OCI-LY7 (cell line): Measurements from ENCODE around the gene ANKDD1B. TPM values are rescaled to one million over a fixed set of nuclear protein-coding genes. Genes with fewer than 3 reads are reported as not detected.

Experiments
- BruUV-seq: library from RNA; stranded (reverse); fragments of 400-500 nt; replicated peaks from 2 replicates; lab custom pipeline; 2021; lab: Mats Ljungman, UMichigan
- CTCF ChIA-PET: fragments of 300-600 bp; sonication (Branson Sonifier 250); formaldehyde crosslinking; loops from one replicate; lab custom pipeline; 2022; ENCODE audit warnings: antibody characterized with exemption; ENCODE audit not compliant: unreplicated experiment; lab: Charles Lee
- POLR2A ChIA-PET: fragments of 300-600 bp; sonication (Branson Sonifier 250); formaldehyde crosslinking; loops from one replicate; lab custom pipeline; 2022; ENCODE audit warnings: antibody characterized with exemption; lab: Charles Lee
- DNase-seq: peaks from one replicate; pipeline ENCODE4 v3.0.0-alpha.2; 2015; ENCODE audit warnings: low spot score
- H2AFZ ChIP-seq: fragments of 200-600 bp; sonication (generic), shearing (Covaris generic); 2 replicates; pipeline ENCODE4 v1.6.1; 2014; ENCODE audit warnings: mild to moderate bottlenecking, antibody characterized with exemption, low read length, moderate library complexity
- H3K27ac ChIP-seq: fragments of 200-600 bp; sonication (generic); 2 replicates; pipeline ENCODE4 v1.5.1; 2014; ENCODE audit warnings: mixed run types, low read depth, mild to moderate bottlenecking, moderate library complexity, low read length, inconsistent platforms; ENCODE audit not compliant: poor library complexity, severe bottlenecking
- H3K36me3 ChIP-seq: fragments of 200-600 bp; sonication (generic); 2 replicates; pipeline ENCODE4 v1.6.1; 2014; ENCODE audit warnings: mild to moderate bottlenecking, antibody characterized with exemption, low read length, moderate library complexity, mixed read lengths; ENCODE audit not compliant: insufficient read depth
- H3K4me1 ChIP-seq: fragments of 200-600 bp; sonication (generic); 2 replicates; pipeline ENCODE4 v1.5.1; 2014; ENCODE audit warnings: mild to moderate bottlenecking, low read length; ENCODE audit not compliant: insufficient read depth, poor library complexity, severe bottlenecking
- H3K4me2 ChIP-seq: fragments of 200-600 bp; sonication (generic); 2 replicates; pipeline ENCODE4 v1.6.1; 2014; ENCODE audit warnings: mild to moderate bottlenecking, low read length
- H3K4me3 ChIP-seq: fragments of 200-600 bp; sonication (generic); 2 replicates; pipeline ENCODE4 v1.5.1; 2014; ENCODE audit warnings: mild to moderate bottlenecking, low read depth, low read length; ENCODE audit not compliant: poor library complexity, severe bottlenecking
- H3K79me2 ChIP-seq: fragments of 200-600 bp; sonication (generic); 2 replicates; pipeline ENCODE4 v1.6.1; 2016; ENCODE audit warnings: low read depth, mild to moderate bottlenecking, low read length, moderate library complexity, mixed read lengths; ENCODE audit not compliant: insufficient read depth
- H3K9me2 ChIP-seq: fragments of 200-600 bp; sonication (generic); 2 replicates; pipeline ENCODE4 v1.6.1; 2016; ENCODE audit warnings: mild to moderate bottlenecking, low read length, mixed read lengths; ENCODE audit not compliant: insufficient read depth
- H3K9me3 ChIP-seq: fragments of 200-600 bp; sonication (generic); 2 replicates; pipeline ENCODE4 v1.6.1; 2014; ENCODE audit warnings: mild to moderate bottlenecking, mixed run types, low read length, mixed read lengths
- H4K20me1 ChIP-seq: fragments of 200-600 bp; sonication (generic); 2 replicates; pipeline ENCODE4 v1.6.1; 2014; ENCODE audit warnings: mild to moderate bottlenecking, antibody characterized with exemption, low read length, moderate library complexity, mixed read lengths; ENCODE audit not compliant: insufficient read depth
- CTCF ChIP-seq: fragments of 200-600 bp; sonication (generic); conservative IDR thresholded peaks from 2 replicates; pipeline ENCODE4 v1.5.1; 2014; ENCODE audit warnings: mild to moderate bottlenecking, antibody characterized with exemption, low read length, moderate library complexity, mixed read lengths
- EZH2phosphoT487 ChIP-seq: fragments of 200-600 bp; sonication (generic); IDR thresholded peaks from 2 replicates; pipeline ENCODE4 v1.6.1; 2018; ENCODE audit warnings: low read depth, borderline replicate concordance, mild to moderate bottlenecking, mixed run types, antibody characterized with exemption, low read length, moderate library complexity, mixed read lengths
- intact Hi-C: fragments of 100-400 bp; cut with micrococcal nuclease; formaldehyde crosslinking; loops from one replicate; pipeline ENCODE4 v1.10.0; 2022; ENCODE audit not compliant: unreplicated experiment
- total RNA-seq, 2 experiments: library from RNA; depleted of rRNA in 1 of 2; stranded (reverse); fragments of >200 nt in 1 of 2; shearing (Covaris generic) in 1 of 2; gene quantifications; 2 replicates each; pipeline ENCODE4 v1.2.3, GENCODE V29; 2014 to 2022

Gene ANKDD1B
- total RNA-seq, 2 experiments from 2014 or later, result not detected

DNA sequence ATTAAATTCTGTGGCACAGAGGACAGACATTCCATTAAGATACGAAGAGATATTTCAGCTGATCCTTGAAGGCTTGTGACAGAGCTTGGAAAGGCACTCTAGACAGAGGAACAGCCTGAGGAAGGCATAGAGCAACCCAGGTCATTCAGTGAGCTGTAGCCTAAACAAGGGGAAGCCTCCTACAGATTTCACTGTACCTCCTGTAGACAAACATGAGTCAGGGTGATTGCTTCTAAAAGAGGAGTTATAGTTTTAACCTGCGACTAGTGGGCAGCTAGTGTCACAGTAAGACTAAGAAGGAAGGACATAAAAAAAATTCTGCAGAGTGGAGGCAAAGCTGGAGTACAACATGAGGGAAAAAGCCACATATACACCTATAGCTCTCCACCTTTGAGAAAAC, 43.5 kb upstream of the ANKDD1B start:
- intact Hi-C loops, result no loop called here
- CTCF ChIA-PET, result no interaction called here
- no TSS peak for BruUV-seq

DNA sequence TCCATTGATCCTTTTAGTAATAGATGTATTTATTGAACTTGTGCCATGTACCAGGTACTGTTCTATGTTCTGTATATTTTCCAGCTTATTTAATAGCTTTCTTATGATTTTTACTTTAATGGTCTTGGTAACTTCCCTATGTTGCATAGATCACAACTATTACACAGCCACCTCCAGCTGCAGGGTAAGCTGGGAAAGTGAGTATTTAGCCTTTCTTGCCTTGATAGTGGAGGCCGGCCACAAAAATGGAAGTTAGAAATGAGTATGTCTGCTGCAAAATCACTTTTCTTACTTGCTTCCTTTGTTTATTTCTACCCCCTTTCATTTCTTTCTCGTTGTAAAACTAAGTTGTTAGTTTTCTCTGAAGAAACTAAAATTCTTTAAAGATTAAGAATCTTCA, 43.1 kb upstream of the ANKDD1B start:
- no peak overlapping the region for H2AFZ ChIP-seq
- BruUV-seq, result no TSS peak
- H3K36me3 ChIP-seq, result peaks cover 6% of the 10 kb centered on the region
- DNase-seq, result no peak
- H3K27ac ChIP-seq, result no peak overlapping the region
- no peaks in the 10 kb centered on the region for H4K20me1 ChIP-seq
- TF ChIP-seq EZH2phosphoT487 (no peak), CTCF (no peak)
- no peak overlapping the region for H3K4me3 ChIP-seq
- H3K4me2 ChIP-seq, result no peak overlapping the region
- H3K4me1 ChIP-seq, result peaks cover 8% of the 10 kb centered on the region
- H3K79me2 ChIP-seq, result no peaks in the 10 kb centered on the region
- intact Hi-C loops, result no loop called here
- CTCF ChIA-PET, result no interaction called here
- H3K9me2 ChIP-seq, result no peaks in the 10 kb centered on the region
- no peaks in the 10 kb centered on the region for H3K9me3 ChIP-seq
- POLR2A ChIA-PET, result interaction anchor here (0.6 to 1.6 kb wide), 6 partner anchors 9 to 940 kb away, joined by 3 to 6 read pairs (median 3); partner anchors contain the start of genes CERT1 and POLK

More for the DNA sequence above, 43.5 kb upstream of the ANKDD1B start:
- no peak for DNase-seq
- POLR2A ChIA-PET, result interaction anchor here (0.9 to 1.6 kb wide), 4 partner anchors 9 to 56 kb away, joined by 3 to 6 read pairs (median 4); partner anchors contain the start of genes CERT1 and POLK
- Histone ChIP-seq H3K4me3 (no peak overlapping the region), H3K9me3 (no peaks in the 10 kb centered on the region), H4K20me1 (no peaks in the 10 kb centered on the region), H3K4me2 (no peak overlapping the region), H3K9me2 (no peaks in the 10 kb centered on the region), H3K36me3 (peaks cover 6% of the 10 kb centered on the region), H3K79me2 (no peaks in the 10 kb centered on the region), H3K4me1 (peaks cover 8% of the 10 kb centered on the region), H2AFZ (no peak overlapping the region), H3K27ac (no peak overlapping the region)
- no peak for TF ChIP-seq EZH2phosphoT487
- no peak for TF ChIP-seq CTCF

GRCh38 chr5:75571547-75571946, 39.7 kb upstream of the ANKDD1B start:
- H3K9me2 ChIP-seq, result no peaks in the 10 kb centered on the region
- H2AFZ ChIP-seq, result no peak overlapping the region
- no peaks in the 10 kb centered on the region for H4K20me1 ChIP-seq
- H3K36me3 ChIP-seq, result peaks cover 6% of the 10 kb centered on the region
- no peak for DNase-seq
- no peaks in the 10 kb centered on the region for H3K9me3 ChIP-seq
- intact Hi-C loops, result no loop called here
- BruUV-seq, result no TSS peak
- no peaks in the 10 kb centered on the region for H3K79me2 ChIP-seq
- ChIA-PET POLR2A (no interaction called here), CTCF (no interaction called here)
- H3K27ac ChIP-seq, result no peak overlapping the region
- H3K4me3 ChIP-seq, result no peak overlapping the region
- H3K4me1 ChIP-seq, result peaks cover 25% of the 10 kb centered on the region
- peak overlapping the region; percentile 1; the same call in 1 of the 2 replicates for H3K4me2 ChIP-seq
- TF ChIP-seq EZH2phosphoT487 (no peak), CTCF (no peak)
